Calu3 (cell line): ENCODE data around the gene UVRAG. TPM values are rescaled to one million over a fixed set of nuclear protein-coding genes. Genes with fewer than 3 reads are reported as not detected.

Experiments
- Bru-seq: library from RNA; stranded (reverse); fragments of 400-500 nt; gene quantifications from one replicate; lab custom pipeline; 2021; lab: Mats Ljungman, UMichigan
- BruChase-seq, 2 experiments: library from RNA; stranded (reverse); fragments of 400-500 nt; gene quantifications; one replicate each; lab custom pipeline; 2021; lab: Mats Ljungman, UMichigan
- BruUV-seq: library from RNA; stranded (reverse); fragments of 400-500 nt; replicated peaks from 2 replicates; lab custom pipeline; 2021; lab: Mats Ljungman, UMichigan
- CTCF ChIA-PET: fragments of 300-600 bp; sonication (Branson Sonifier 250); formaldehyde crosslinking; loops from one replicate; lab custom pipeline; 2022; ENCODE audit warnings: antibody characterized with exemption; lab: Charles Lee
- DNase-seq: peaks from one replicate; pipeline ENCODE4 v3.0.0; 2022
- H3K27ac Mint-ChIP-seq: one replicate; pipeline ENCODE4 v1.8.0; 2022; ENCODE audit warnings: mixed read lengths; ENCODE audit not compliant: unreplicated experiment
- H3K27me3 Mint-ChIP-seq: one replicate; pipeline ENCODE4 v1.8.0; 2022; ENCODE audit warnings: mixed read lengths; ENCODE audit not compliant: unreplicated experiment
- H3K36me3 Mint-ChIP-seq: one replicate; pipeline ENCODE4 v1.8.0; 2022; ENCODE audit warnings: mild to moderate bottlenecking, moderate library complexity, mixed read lengths; ENCODE audit not compliant: insufficient read depth, unreplicated experiment
- H3K4me1 Mint-ChIP-seq: one replicate; pipeline ENCODE4 v1.8.0; 2022; ENCODE audit warnings: mild to moderate bottlenecking, low read depth, mixed read lengths; ENCODE audit not compliant: unreplicated experiment
- H3K4me3 Mint-ChIP-seq: one replicate; pipeline ENCODE4 v1.8.0; 2022; ENCODE audit warnings: mild to moderate bottlenecking, low read depth, moderate library complexity, mixed read lengths; ENCODE audit not compliant: unreplicated experiment
- H3K9me3 Mint-ChIP-seq: one replicate; pipeline ENCODE4 v1.8.0; 2022; ENCODE audit warnings: low read depth, mixed read lengths; ENCODE audit not compliant: unreplicated experiment
- intact Hi-C: fragments of 100-400 bp; cut with micrococcal nuclease; formaldehyde crosslinking; loops from one replicate; pipeline ENCODE4 v1.10.0; 2022; ENCODE audit not compliant: unreplicated experiment
- long read RNA-seq: library from polyadenylated mRNA; stranded (forward); transcript quantifications from one replicate; pipeline ENCODE4 v2.0.0, GENCODE V29; 2022
- total RNA-seq: library from RNA; stranded (reverse); gene quantifications from 2 replicates; pipeline ENCODE4 v1.2.3, GENCODE V29; 2022
- TF ChIP-seq, protein P1 (sequence below): fragments of 200-600 bp; IDR thresholded peaks from one replicate; pipeline ENCODE4 v1.8.0; 2022; ENCODE audit warnings: antibody characterized with exemption; ENCODE audit not compliant: unreplicated experiment

The UVRAG gene
- total RNA-seq: 18.5 and 26.6 TPM in 2 replicates
- percentile 82 among the genes with signal in this experiment for Bru-seq, nascent RNA
- BruChase-seq, experiment 1, labeled RNA remaining after a 6-hour chase: percentile 51 among the genes with signal in this experiment
- BruChase-seq, experiment 2, labeled RNA remaining after a 2-hour chase: percentile 51 among the genes with signal in this experiment
- long read RNA-seq, full-length matches to known transcripts: 18 of 26 reads
- long read RNA-seq, partial matches to known transcripts: 1 of 26 reads
- long read RNA-seq, other reads (novel, unspliced or antisense): 7 of 26 reads

DNA sequence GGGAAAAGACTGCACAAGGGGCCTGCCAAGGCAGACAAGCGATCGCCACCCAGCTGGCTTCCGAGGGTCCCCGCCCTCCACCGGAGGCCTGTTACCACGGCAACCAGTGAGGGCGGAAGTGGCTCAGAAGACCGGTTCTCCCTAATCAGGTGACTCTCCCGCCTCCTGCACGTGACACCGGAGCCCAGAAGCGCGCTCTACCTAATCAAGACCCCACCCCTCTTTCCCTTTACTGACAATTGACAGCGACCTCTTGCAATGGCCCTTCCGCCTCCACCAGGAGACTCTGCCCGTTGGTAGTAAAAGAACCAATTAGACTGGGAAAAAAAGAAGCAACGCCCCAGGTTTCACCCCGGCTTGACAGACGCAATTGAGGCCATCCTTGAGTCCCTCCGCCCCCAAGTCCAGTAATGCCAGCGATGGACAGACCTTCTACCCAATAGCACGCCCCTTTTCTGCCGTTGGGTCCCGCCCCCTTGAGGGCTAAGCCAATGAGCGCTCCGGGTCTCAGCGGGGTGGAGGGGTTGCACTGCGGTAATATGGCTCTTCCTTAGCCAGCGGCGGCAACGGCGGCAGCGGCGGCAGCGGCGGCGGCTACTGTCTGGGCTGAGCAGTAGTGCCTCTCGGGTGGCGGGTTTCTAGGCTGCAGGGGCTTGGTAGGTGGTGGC lies at the start of gene UVRAG:
Gene UVRAG (plus strand): TSS at position 534 of the 668 bp plus-strand sequence. CDS start 198 bp downstream, outside the sequence.
- TF ChIP-seq, protein P1, sequence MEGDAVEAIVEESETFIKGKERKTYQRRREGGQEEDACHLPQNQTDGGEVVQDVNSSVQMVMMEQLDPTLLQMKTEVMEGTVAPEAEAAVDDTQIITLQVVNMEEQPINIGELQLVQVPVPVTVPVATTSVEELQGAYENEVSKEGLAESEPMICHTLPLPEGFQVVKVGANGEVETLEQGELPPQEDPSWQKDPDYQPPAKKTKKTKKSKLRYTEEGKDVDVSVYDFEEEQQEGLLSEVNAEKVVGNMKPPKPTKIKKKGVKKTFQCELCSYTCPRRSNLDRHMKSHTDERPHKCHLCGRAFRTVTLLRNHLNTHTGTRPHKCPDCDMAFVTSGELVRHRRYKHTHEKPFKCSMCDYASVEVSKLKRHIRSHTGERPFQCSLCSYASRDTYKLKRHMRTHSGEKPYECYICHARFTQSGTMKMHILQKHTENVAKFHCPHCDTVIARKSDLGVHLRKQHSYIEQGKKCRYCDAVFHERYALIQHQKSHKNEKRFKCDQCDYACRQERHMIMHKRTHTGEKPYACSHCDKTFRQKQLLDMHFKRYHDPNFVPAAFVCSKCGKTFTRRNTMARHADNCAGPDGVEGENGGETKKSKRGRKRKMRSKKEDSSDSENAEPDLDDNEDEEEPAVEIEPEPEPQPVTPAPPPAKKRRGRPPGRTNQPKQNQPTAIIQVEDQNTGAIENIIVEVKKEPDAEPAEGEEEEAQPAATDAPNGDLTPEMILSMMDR: no peak
- no peaks in the 10 kb centered on the region for H3K9me3 Mint-ChIP-seq
- CTCF ChIA-PET: interaction anchor here (1.3 kb wide), 1 partner anchor 91 kb away, joined by 6 read pairs; no protein-coding TSS in a partner anchor
- no peaks in the 10 kb centered on the region for H3K36me3 Mint-ChIP-seq
- no TSS peak for BruUV-seq
- H3K27ac Mint-ChIP-seq: peak within 1 kb of the TSS; percentile 92
- peaks cover 12% of the 10 kb centered on the region for H3K4me1 Mint-ChIP-seq
- no peaks in the 10 kb centered on the region for H3K27me3 Mint-ChIP-seq
- no peak within 1 kb of the TSS for H3K4me3 Mint-ChIP-seq
- intact Hi-C loops: loop anchor here (5.0 kb wide), 1 partner anchor 52 kb away; no protein-coding TSS in a partner anchor
- DNase-seq: peak; percentile 98

DNA sequence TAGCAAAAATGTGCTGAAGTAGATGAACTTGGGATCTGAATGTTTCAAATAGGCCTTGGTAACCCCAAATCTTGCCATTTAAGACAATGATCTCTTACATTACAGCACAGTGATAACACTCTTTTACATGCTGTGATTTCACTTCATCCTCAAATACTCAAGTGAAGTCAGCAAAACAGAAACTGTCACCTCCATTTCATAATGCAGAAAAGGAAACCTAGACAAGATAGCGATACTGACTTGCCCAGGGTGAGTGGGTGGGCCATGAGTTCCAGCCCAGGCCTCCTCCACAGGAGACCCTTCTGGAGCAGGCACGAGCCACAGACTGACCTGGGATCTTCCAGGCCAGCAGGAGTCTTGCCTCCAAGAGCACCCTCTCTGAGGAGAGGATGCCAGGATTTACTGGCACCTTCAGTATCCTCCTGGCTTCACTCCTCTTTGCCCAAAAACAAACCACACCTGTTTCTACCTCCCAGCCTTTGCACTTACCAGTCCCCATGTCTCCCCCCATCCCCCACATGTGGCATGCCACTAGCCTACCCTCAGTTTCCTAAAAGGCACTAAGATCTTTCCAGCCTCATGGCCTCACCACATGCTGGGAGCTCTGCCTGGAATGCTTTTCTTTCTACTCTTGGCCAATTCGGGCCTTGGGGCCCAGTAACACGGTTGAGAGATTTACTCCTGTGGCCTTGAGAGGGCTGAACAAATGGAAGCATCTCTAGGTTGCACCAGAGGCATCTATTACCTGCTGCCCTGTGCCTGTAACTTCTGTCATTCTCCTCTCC lies 48.4 kb upstream of the UVRAG start:
- no TSS peak for BruUV-seq
- TF ChIP-seq, protein P1: no peak
- peaks cover 7% of the 10 kb centered on the region for H3K36me3 Mint-ChIP-seq
- peaks cover 19% of the 10 kb centered on the region for H3K27me3 Mint-ChIP-seq
- H3K4me1 Mint-ChIP-seq: peaks cover 20% of the 10 kb centered on the region
- no peaks in the 10 kb centered on the region for H3K9me3 Mint-ChIP-seq
- DNase-seq: no peak
- intact Hi-C loops: no loop called here
- H3K27ac Mint-ChIP-seq: no peak overlapping the region
- CTCF ChIA-PET: no interaction called here
- no peak overlapping the region for H3K4me3 Mint-ChIP-seq

DNA sequence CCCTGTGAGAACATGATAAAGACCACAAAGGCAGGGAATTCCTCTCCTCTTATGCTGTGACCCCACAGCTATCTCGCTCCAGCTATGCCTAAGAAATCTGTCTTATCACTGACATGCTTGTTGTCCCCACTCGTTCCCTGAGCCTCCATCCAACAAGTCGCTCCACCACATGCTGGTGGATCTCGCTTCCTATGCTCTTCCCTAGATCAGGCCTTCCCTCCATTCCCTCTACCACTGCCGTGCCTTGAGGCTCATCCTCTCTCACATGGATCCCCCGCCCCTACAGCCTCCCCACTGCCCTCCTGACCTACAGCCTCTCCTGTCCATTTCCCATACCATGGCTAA lies 47.8 kb upstream of the UVRAG start:
- H3K4me1 Mint-ChIP-seq: peaks cover 20% of the 10 kb centered on the region
- CTCF ChIA-PET: no interaction called here
- no peak for DNase-seq
- BruUV-seq: no TSS peak
- H3K27ac Mint-ChIP-seq: no peak overlapping the region
- H3K9me3 Mint-ChIP-seq: no peaks in the 10 kb centered on the region
- TF ChIP-seq, protein P1: no peak
- H3K4me3 Mint-ChIP-seq: no peak overlapping the region
- intact Hi-C loops: no loop called here
- H3K27me3 Mint-ChIP-seq: peaks cover 19% of the 10 kb centered on the region
- peaks cover 7% of the 10 kb centered on the region for H3K36me3 Mint-ChIP-seq

DNA sequence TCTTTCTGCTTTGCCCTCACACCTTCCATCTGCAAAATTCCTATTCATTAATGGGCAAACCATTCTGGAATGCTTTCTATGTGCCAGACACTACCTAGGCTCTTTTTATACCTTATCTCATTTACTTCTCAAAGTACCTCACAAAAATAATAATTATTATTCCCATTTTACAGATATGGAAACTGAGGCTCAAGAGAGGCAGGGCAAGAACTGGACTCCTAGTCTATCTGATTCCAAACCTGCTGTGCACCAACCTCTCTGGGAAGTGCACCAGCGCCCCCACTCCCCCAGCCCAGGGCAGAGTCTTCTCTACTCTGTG lies 47.3 kb upstream of the UVRAG start:
- H3K27ac Mint-ChIP-seq: peak overlapping the region; percentile 72
- H3K9me3 Mint-ChIP-seq: no peaks in the 10 kb centered on the region
- BruUV-seq: no TSS peak
- H3K4me1 Mint-ChIP-seq: peaks cover 20% of the 10 kb centered on the region
- H3K27me3 Mint-ChIP-seq: peaks cover 19% of the 10 kb centered on the region
- DNase-seq: no peak
- H3K36me3 Mint-ChIP-seq: peaks cover 7% of the 10 kb centered on the region
- CTCF ChIA-PET: no interaction called here
- TF ChIP-seq, protein P1: no peak
- intact Hi-C loops: no loop called here
- no peak overlapping the region for H3K4me3 Mint-ChIP-seq
